Measurements from ENCODE around the gene SNRNP48.

DNA sequence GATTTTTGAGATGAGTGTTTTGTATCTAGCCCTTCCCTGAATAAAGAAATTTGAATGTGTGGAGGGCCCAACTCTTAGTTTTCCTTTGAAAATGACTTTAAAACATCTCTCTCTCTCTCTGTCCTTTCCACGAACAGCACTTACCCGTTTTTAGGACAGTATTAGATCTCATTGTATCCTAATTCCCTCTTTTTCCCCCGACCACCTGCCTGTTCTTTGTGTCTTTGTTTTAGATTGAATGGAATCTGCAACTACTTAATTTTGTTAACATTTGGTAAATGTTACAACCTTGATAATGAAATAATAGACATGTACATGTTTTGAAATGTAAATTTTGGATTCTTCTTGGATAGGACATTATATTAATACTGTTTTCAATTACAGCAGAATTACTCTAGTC lies 45.4 kb upstream of the SNRNP48 start:
- no peak for TF ChIP-seq EZH2phosphoT487 (IDR thresholded peaks at IDR 0.05; ENCODE audit: insufficient read depth, low read depth)
- TF ChIP-seq EZH2 (IDR thresholded peaks at IDR 0.05; ENCODE audit: insufficient read depth, poor library complexity, severe bottlenecking): no peak
